ENCODE results near the gene ARHGEF40.

DNA sequence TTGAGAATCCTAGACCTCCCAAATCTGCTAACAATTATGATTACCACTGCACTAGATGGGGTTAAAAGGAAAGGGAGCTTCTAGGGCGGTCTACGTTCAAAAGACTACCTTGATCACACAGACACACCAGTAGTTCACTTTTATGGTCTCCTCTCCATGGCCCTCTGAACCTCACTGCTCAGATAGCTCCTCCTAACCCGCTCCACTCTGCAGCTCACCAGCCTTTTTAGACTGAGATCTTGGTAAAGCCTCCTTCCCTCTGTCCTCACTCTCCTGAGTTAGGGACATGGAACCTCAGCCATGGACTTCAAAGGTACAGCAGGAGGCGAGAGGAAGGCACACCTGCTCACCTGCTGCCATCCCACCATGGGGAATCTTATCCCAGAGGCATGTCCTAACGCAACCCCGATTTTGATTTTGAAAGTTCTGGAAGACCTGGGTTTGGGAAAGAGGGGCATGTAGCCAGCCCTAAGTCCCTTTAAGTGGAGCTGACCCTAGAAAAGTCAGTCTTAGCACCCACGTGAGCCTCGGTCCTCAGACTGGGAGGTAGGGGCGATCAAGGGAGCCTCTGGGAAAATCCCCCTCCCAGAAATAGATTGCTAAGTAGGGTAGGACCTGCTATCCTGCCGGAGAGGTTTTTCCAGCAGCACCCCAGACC lies 27.0 kb downstream of the ARHGEF40 start:
- TF ChIP-seq, protein P1, sequence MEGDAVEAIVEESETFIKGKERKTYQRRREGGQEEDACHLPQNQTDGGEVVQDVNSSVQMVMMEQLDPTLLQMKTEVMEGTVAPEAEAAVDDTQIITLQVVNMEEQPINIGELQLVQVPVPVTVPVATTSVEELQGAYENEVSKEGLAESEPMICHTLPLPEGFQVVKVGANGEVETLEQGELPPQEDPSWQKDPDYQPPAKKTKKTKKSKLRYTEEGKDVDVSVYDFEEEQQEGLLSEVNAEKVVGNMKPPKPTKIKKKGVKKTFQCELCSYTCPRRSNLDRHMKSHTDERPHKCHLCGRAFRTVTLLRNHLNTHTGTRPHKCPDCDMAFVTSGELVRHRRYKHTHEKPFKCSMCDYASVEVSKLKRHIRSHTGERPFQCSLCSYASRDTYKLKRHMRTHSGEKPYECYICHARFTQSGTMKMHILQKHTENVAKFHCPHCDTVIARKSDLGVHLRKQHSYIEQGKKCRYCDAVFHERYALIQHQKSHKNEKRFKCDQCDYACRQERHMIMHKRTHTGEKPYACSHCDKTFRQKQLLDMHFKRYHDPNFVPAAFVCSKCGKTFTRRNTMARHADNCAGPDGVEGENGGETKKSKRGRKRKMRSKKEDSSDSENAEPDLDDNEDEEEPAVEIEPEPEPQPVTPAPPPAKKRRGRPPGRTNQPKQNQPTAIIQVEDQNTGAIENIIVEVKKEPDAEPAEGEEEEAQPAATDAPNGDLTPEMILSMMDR (IDR thresholded peaks at IDR 0.05) = no peak
- TF ChIP-seq POLR2A (IDR thresholded peaks at IDR 0.05) (no peak), EP300 (IDR thresholded peaks at IDR 0.05) (no peak), POLR2AphosphoS5 (IDR thresholded peaks at IDR 0.05) (no peak)
